Neural cell (in vitro differentiated cells): Measurements from ENCODE around the gene CCDC182. TPM values are rescaled to one million over a fixed set of nuclear protein-coding genes. Genes with fewer than 3 reads are reported as not detected.

Experiments
- H2AFZ ChIP-seq: fragments of 200-600, 300-800 bp; sonication (generic), shearing (Covaris generic); 2 replicates; pipeline ENCODE4 v1.6.0; 2014; ENCODE audit warnings: low read depth, mild to moderate bottlenecking, antibody characterized with exemption, low read length, moderate library complexity
- H3F3A ChIP-seq: fragments of 200-600 bp; shearing (Covaris generic); 2 replicates; pipeline ENCODE4 v1.6.1; 2016; ENCODE audit warnings: mild to moderate bottlenecking, moderate library complexity, mixed read lengths, antibody characterized with exemption, low read length; ENCODE audit not compliant: insufficient read depth, poor library complexity, severe bottlenecking
- H3K27ac ChIP-seq: fragments of 200-600, 300-800 bp; sonication (generic), shearing (Covaris generic); 2 replicates; pipeline ENCODE4 v1.5.1; 2014; ENCODE audit warnings: mild to moderate bottlenecking, low read length, moderate library complexity
- H3K27me3 ChIP-seq: fragments of 300-800, 200-600 bp; sonication (generic), shearing (Covaris generic); 2 replicates; pipeline ENCODE4 v1.6.0; 2014; ENCODE audit warnings: mild to moderate bottlenecking, low read depth, low read length, moderate library complexity; ENCODE audit not compliant: insufficient read depth
- H3K36me3 ChIP-seq: fragments of 300-800, 200-600 bp; sonication (generic), shearing (Covaris generic); 2 replicates; pipeline ENCODE4 v1.5.1; 2014; ENCODE audit warnings: mild to moderate bottlenecking, antibody characterized with exemption, low read length, moderate library complexity; ENCODE audit not compliant: insufficient read depth
- H3K4me2 ChIP-seq: fragments of 300-800, 200-600 bp; sonication (generic), shearing (Covaris generic); 2 replicates; pipeline ENCODE4 v1.6.0; 2014; ENCODE audit warnings: mild to moderate bottlenecking, low read length
- H3K4me3 ChIP-seq: fragments of 300-800, 200-600 bp; sonication (generic), shearing (Covaris generic); 2 replicates; pipeline ENCODE4 v1.5.1; 2014; ENCODE audit warnings: mild to moderate bottlenecking, low read length, moderate library complexity
- H3K79me2 ChIP-seq: fragments of 200-600 bp; shearing (Covaris generic); replicated peaks from 2 replicates; pipeline ENCODE4 v1.6.0; 2014; ENCODE audit warnings: mild to moderate bottlenecking, low read length, moderate library complexity; ENCODE audit not compliant: insufficient read depth
- H3K9ac ChIP-seq: fragments of 300-800, 200-600 bp; sonication (generic), shearing (Covaris generic); 2 replicates; pipeline ENCODE4 v1.6.1; 2016; ENCODE audit warnings: mild to moderate bottlenecking, low read length, mixed read lengths
- H3K9me2 ChIP-seq: fragments of 200-600 bp; shearing (Covaris generic); 2 replicates; pipeline ENCODE4 v1.6.1; 2016; ENCODE audit warnings: mild to moderate bottlenecking, low read length, mixed read lengths; ENCODE audit not compliant: insufficient read depth
- H3K9me3 ChIP-seq: fragments of 200-600, 300-800 bp; sonication (generic), shearing (Covaris generic); 2 replicates; pipeline ENCODE4 v1.6.1; 2016; ENCODE audit warnings: mild to moderate bottlenecking, mixed run types, low read length, moderate library complexity, mixed read lengths
- H4K20me1 ChIP-seq: fragments of 200-600 bp; shearing (Covaris generic); 2 replicates; pipeline ENCODE4 v1.6.1; 2016; ENCODE audit warnings: mild to moderate bottlenecking, mixed run types; ENCODE audit not compliant: insufficient read depth
- EP300 ChIP-seq: fragments of 450-650 bp; conservative IDR thresholded peaks from 2 replicates; pipeline ENCODE4 v1.6.1; 2014; ENCODE audit warnings: antibody characterized with exemption, mild to moderate bottlenecking, moderate library complexity; ENCODE audit not compliant: poor library complexity, severe bottlenecking
- EZH2 ChIP-seq: fragments of 200-600, 300-800 bp; shearing (Covaris generic), sonication (generic); IDR thresholded peaks from 2 replicates; pipeline ENCODE4 v1.6.1; 2014; ENCODE audit warnings: antibody characterized with exemption, low read length, borderline replicate concordance, mild to moderate bottlenecking; ENCODE audit not compliant: insufficient read depth, poor library complexity, severe bottlenecking
- MXI1 ChIP-seq: fragments of 450-650 bp; conservative IDR thresholded peaks from 2 replicates; pipeline ENCODE4 v1.6.1; 2014; ENCODE audit warnings: antibody characterized with exemption, mild to moderate bottlenecking; ENCODE audit not compliant: poor library complexity, severe bottlenecking
- POLR2AphosphoS5 ChIP-seq: IDR thresholded peaks from 2 replicates; pipeline ENCODE4 v1.6.1; 2012
- RAD21 ChIP-seq: fragments of 450-650 bp; conservative IDR thresholded peaks from 2 replicates; pipeline ENCODE4 v1.6.1; 2014; ENCODE audit warnings: antibody characterized with exemption, mild to moderate bottlenecking, moderate library complexity
- SMC3 ChIP-seq: fragments of 450-650 bp; conservative IDR thresholded peaks from 2 replicates; pipeline ENCODE4 v1.6.1; 2014; ENCODE audit warnings: antibody characterized with exemption, mild to moderate bottlenecking, moderate library complexity; ENCODE audit not compliant: poor library complexity
- TAF1 ChIP-seq: IDR thresholded peaks from 2 replicates; pipeline ENCODE4 v1.6.1; 2012; ENCODE audit warnings: low read depth
- polyA plus RNA-seq: library from polyadenylated mRNA; depleted of rRNA; stranded (reverse); fragments of >200 nt; gene quantifications from 2 replicates; pipeline ENCODE4 v1.2.3, GENCODE V29; 2014
- TF ChIP-seq, protein P1 (sequence below): fragments of 450-650 bp; IDR thresholded peaks from 2 replicates; pipeline ENCODE4 v1.5.1; 2014; ENCODE audit warnings: antibody characterized with exemption, mild to moderate bottlenecking, moderate library complexity; ENCODE audit not compliant: poor library complexity, severe bottlenecking
- TF ChIP-seq, protein P2 (sequence below): IDR thresholded peaks from 2 replicates; pipeline ENCODE4 v1.6.1; 2012; ENCODE audit warnings: borderline replicate concordance

Gene CCDC182
- polyA plus RNA-seq, 1 donor from 2014 or later = not detected

GRCh38 chr17:57758654-57759053 is 13.6 kb upstream of the CCDC182 start:
- Histone ChIP-seq H3K4me2 (no peak overlapping the region), H3K9me3 (no peaks in the 10 kb centered on the region), H2AFZ (no peak overlapping the region), H3K9me2 (no peaks in the 10 kb centered on the region), H3K4me3 (no peak overlapping the region), H3K9ac (no peak overlapping the region), H3K27ac (no peak overlapping the region), H3K36me3 (no peaks in the 10 kb centered on the region), H3K27me3 (no peaks in the 10 kb centered on the region), H3K79me2 (no peaks in the 10 kb centered on the region), H4K20me1 (no peaks in the 10 kb centered on the region), H3F3A (no peaks in the 10 kb centered on the region)
- TF ChIP-seq EZH2 = no peak
- TF ChIP-seq MXI1 = no peak
- no peak for TF ChIP-seq SMC3
- TF ChIP-seq TAF1 = no peak
- no peak for TF ChIP-seq EP300
- TF ChIP-seq, protein P1, sequence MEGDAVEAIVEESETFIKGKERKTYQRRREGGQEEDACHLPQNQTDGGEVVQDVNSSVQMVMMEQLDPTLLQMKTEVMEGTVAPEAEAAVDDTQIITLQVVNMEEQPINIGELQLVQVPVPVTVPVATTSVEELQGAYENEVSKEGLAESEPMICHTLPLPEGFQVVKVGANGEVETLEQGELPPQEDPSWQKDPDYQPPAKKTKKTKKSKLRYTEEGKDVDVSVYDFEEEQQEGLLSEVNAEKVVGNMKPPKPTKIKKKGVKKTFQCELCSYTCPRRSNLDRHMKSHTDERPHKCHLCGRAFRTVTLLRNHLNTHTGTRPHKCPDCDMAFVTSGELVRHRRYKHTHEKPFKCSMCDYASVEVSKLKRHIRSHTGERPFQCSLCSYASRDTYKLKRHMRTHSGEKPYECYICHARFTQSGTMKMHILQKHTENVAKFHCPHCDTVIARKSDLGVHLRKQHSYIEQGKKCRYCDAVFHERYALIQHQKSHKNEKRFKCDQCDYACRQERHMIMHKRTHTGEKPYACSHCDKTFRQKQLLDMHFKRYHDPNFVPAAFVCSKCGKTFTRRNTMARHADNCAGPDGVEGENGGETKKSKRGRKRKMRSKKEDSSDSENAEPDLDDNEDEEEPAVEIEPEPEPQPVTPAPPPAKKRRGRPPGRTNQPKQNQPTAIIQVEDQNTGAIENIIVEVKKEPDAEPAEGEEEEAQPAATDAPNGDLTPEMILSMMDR = no peak
- no peak for TF ChIP-seq POLR2AphosphoS5
- TF ChIP-seq, protein P2, sequence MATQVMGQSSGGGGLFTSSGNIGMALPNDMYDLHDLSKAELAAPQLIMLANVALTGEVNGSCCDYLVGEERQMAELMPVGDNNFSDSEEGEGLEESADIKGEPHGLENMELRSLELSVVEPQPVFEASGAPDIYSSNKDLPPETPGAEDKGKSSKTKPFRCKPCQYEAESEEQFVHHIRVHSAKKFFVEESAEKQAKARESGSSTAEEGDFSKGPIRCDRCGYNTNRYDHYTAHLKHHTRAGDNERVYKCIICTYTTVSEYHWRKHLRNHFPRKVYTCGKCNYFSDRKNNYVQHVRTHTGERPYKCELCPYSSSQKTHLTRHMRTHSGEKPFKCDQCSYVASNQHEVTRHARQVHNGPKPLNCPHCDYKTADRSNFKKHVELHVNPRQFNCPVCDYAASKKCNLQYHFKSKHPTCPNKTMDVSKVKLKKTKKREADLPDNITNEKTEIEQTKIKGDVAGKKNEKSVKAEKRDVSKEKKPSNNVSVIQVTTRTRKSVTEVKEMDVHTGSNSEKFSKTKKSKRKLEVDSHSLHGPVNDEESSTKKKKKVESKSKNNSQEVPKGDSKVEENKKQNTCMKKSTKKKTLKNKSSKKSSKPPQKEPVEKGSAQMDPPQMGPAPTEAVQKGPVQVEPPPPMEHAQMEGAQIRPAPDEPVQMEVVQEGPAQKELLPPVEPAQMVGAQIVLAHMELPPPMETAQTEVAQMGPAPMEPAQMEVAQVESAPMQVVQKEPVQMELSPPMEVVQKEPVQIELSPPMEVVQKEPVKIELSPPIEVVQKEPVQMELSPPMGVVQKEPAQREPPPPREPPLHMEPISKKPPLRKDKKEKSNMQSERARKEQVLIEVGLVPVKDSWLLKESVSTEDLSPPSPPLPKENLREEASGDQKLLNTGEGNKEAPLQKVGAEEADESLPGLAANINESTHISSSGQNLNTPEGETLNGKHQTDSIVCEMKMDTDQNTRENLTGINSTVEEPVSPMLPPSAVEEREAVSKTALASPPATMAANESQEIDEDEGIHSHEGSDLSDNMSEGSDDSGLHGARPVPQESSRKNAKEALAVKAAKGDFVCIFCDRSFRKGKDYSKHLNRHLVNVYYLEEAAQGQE = no peak
- no peak for TF ChIP-seq RAD21

DNA sequence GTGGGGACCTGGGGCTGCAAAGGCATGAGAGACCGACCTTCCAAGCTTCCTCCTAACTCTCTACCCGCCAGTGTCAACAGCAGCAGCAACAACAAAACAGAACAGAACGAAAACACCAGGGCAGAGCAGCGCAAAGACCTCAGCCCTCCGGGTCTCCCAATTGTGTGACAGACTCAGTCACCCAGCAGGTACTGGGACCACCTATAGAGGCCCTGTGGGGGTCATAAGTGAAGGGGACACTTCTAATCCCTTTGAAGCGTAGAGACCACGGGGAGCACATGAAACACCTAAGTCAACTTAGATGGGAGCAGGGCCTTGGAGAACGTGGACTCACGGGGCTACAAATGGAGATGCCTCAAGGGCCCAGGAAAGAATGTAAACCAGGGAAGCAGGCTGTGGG is 12.6 kb upstream of the CCDC182 start:
- Histone ChIP-seq H3K27me3 (no peaks in the 10 kb centered on the region), H3F3A (no peaks in the 10 kb centered on the region), H3K4me2 (no peak overlapping the region), H3K9ac (no peak overlapping the region), H3K79me2 (no peaks in the 10 kb centered on the region), H3K4me3 (no peak overlapping the region), H3K9me3 (no peaks in the 10 kb centered on the region), H3K27ac (no peak overlapping the region), H3K9me2 (no peaks in the 10 kb centered on the region), H2AFZ (no peak overlapping the region), H4K20me1 (no peaks in the 10 kb centered on the region), H3K36me3 (no peaks in the 10 kb centered on the region)
- TF ChIP-seq, protein P1 = no peak
- no peak for TF ChIP-seq RAD21
- no peak for TF ChIP-seq TAF1
- TF ChIP-seq SMC3 = no peak
- TF ChIP-seq POLR2AphosphoS5 = no peak
- no peak for TF ChIP-seq EP300
- TF ChIP-seq, protein P2 = no peak
- no peak for TF ChIP-seq EZH2
- no peak for TF ChIP-seq MXI1
